ENCODE measurements around the gene TPSD1. TPM values are rescaled to one million over a fixed set of nuclear protein-coding genes. Genes with fewer than 3 reads are reported as not detected.
"Not testable (repeated sequence)": the region's sequence is repeated elsewhere in the genome, so short reads cannot be mapped to it uniquely, and the experiment has no call there.

TPSD1 gene
- total RNA-seq: not detected
- long read RNA-seq: 0 reads

GRCh38 chr16:1255276-1256122 lies at the start of gene TPSD1:
TPSD1 (plus strand) TSS chr16:1256069; CDS start chr16:1256281, 212 bp downstream.
- not testable (repeated sequence) for DNase-seq (ENCODE audit: low spot score)

- no peak for DNase-seq (ENCODE audit: low spot score)
Observed at GRCh38 chr16:1206326-1206725, 49.5 kb upstream of the TPSD1 start.

GRCh38 chr16:1206786-1207185 lies 49.1 kb upstream of the TPSD1 start:
- DNase-seq (ENCODE audit: low spot score): no peak

- no peak for DNase-seq (ENCODE audit: low spot score)
Observed at GRCh38 chr16:1208239-1208830, 47.5 kb upstream of the TPSD1 start.

GRCh38 chr16:1209081-1209480 lies 46.8 kb upstream of the TPSD1 start:
- no peak for DNase-seq (ENCODE audit: low spot score)

GRCh38 chr16:1210461-1210860 lies 45.4 kb upstream of the TPSD1 start:
- DNase-seq (ENCODE audit: low spot score): no peak

GRCh38 chr16:1211451-1212268 lies 44.2 kb upstream of the TPSD1 start:
- no peak for DNase-seq (ENCODE audit: low spot score)

GRCh38 chr16:1212616-1213194 lies 43.2 kb upstream of the TPSD1 start:
- no peak for DNase-seq (ENCODE audit: low spot score)

GRCh38 chr16:1213231-1213630 lies 42.6 kb upstream of the TPSD1 start:
- no peak for DNase-seq (ENCODE audit: low spot score)

- no peak for DNase-seq (ENCODE audit: low spot score)
Observed at GRCh38 chr16:1213796-1214372, 42.0 kb upstream of the TPSD1 start.

- no peak for DNase-seq (ENCODE audit: low spot score)
Observed at GRCh38 chr16:1214719-1215118, 41.1 kb upstream of the TPSD1 start.

GRCh38 chr16:1215574-1216295 lies 40.1 kb upstream of the TPSD1 start:
- DNase-seq (ENCODE audit: low spot score): no peak

GRCh38 chr16:1216296-1216619 lies 39.6 kb upstream of the TPSD1 start:
- DNase-seq (ENCODE audit: low spot score): no peak

GRCh38 chr16:1216681-1217400 lies 39.0 kb upstream of the TPSD1 start:
- DNase-seq (ENCODE audit: low spot score): no peak

- no peak for DNase-seq (ENCODE audit: low spot score)
Observed at GRCh38 chr16:1217526-1217925, 38.3 kb upstream of the TPSD1 start.

- DNase-seq (ENCODE audit: low spot score): no peak
Observed at GRCh38 chr16:1218061-1218929, 37.6 kb upstream of the TPSD1 start.

GRCh38 chr16:1218930-1219611 lies 36.8 kb upstream of the TPSD1 start:
- DNase-seq (ENCODE audit: low spot score): no peak

GRCh38 chr16:1220098-1220728 lies 35.7 kb upstream of the TPSD1 start:
- DNase-seq (ENCODE audit: low spot score): no peak
